CD4-positive, alpha-beta T cell treated with Interleukin-4 for 4 hours (primary cell): ENCODE measurements around the gene ZCCHC24.
"Not testable (repeated sequence)": the region's sequence is repeated elsewhere in the genome, so short reads cannot be mapped to it uniquely, and the experiment has no call there.

Experiments used
- DNase-seq: peaks from one replicate; pipeline ENCODE4 v3.0.0-alpha.2; 2020

Gene ZCCHC24

GRCh38 chr10:79471776-79472175 is 26.4 kb upstream of the ZCCHC24 start:
- no peak for DNase-seq

- DNase-seq, result no peak
These were observed 24.7 kb upstream of the ZCCHC24 start for GRCh38 chr10:79470096-79470495.

DNA sequence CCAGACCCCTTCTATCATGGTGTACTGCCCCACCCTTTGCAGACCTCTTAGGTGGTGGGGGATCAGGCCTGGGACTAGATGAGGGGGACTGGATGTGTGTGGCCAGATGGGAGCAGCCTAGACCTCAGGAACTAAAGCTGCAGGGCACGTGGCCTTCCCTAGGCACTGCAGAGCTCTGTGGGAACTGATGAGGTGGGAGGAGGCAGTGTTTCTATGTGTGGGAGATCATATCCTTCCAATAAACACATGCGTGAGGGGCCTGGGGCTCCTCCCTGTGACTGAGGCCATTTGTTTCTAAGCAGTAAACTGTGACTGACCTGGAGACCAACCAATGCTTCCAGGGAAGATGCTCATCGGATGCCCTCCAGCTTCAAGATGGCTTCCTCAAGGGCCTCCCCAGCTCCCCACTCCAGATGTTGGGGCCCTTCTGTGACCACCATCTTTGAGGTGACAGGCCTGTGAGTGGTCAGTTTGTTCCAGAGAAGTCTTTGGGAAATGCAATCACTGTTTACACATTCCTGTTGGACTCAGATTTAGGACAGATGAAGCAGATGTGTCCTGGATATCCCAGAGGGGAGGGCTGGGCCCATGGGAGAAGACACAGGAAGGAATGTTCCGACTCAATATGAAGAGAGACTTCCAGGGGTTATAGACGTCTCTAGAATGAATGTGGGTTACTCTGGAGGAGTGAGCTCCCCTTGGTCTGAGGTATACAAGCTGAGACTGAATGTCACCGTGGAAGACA is 23.6 kb upstream of the ZCCHC24 start:
- no peak for DNase-seq

DNA sequence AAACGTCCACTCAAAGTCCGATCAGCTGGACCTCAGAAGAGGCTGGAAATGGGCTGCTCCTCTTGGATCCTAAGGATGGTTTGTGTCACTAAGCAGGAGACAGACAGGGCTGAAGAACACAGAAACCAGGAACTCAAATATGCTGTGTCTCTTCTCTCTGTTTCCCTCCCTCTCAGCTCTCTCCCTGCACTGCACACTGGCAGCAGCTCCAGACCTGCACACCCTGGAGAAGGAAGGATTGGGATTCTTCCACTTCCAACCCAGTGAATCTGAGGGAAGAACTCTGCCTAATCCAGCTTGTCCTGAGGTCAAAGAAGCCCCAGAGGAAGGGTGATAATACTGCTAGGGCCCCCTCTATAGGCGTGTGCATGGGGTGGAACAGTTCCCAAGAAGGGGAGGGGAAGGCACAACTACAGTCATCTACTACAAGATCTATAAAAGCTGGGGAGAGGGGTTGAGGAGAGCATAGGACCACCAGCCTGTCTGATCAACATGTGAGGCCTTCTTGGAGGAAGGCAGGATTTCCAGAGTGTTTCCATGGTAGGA is 22.7 kb upstream of the ZCCHC24 start:
- DNase-seq, result no peak

DNA sequence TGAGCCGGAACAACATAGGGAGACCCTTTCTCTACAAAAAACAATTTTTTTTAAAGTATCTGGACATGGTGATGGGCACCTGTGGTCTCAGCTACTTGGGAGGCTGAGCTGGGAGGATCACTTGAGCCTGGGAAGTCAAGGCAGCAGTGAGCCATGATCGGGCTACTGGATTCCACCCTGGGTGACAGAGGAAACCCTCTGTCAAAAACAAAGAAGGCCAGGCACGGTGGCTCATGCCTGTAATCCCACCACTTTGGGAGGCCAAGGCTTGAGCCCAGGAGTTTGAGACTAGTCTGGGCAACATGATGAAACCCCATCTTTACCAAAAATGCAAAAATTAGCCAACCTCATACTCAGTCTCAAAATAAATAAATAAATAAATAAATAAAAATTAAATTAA is 19.9 kb upstream of the ZCCHC24 start:
- no peak for DNase-seq

GRCh38 chr10:79463578-79464496 is 18.4 kb upstream of the ZCCHC24 start:
- DNase-seq, result no peak

DNA sequence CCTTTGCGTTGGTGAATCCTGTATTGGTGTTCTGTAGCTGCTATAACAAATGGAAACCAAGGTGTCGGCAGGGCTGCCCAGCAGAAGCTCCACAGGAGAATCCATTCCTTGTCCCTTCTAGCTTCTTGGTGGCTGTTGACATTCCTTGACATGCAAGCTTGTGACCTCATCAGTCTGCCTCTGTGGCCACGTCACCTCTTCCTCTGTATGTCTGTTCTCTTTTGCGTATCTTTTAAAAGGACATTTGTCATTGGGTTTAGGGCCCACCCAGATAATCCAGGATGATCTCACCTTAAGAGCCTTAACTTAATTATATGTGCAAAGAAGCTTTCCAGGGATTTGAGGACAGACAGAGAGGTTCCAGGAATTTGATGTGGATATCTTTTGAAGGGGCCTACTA is 15.3 kb upstream of the ZCCHC24 start:
- DNase-seq, result no peak

DNA sequence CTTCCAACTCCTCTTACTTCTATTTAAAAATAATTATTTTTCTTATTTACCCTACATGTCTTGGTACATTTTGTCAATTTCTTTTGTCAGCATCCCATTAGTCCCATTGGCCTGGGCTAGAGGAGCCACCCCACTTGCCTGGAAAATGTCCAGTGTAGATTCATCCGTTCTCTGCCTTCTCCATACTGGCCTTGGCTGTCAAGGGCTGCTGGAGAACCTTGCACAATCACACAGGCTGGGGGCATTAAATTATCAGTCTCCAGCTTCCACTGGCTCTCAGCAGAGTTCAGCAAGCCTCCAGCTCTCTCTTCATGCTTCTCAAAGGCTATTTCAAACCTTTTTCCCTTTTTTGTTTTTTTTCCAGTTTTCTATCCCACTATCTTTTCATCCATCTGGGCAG is 13.8 kb upstream of the ZCCHC24 start:
- no peak for DNase-seq

GRCh38 chr10:79458483-79458882 is 13.1 kb upstream of the ZCCHC24 start:
- DNase-seq, result no peak

- DNase-seq, result no peak
These were observed 11.9 kb upstream of the ZCCHC24 start for GRCh38 chr10:79457256-79457785.

- no peak for DNase-seq
These were observed 8.8 kb upstream of the ZCCHC24 start for GRCh38 chr10:79454259-79454658.

GRCh38 chr10:79453392-79453791 is 8.0 kb upstream of the ZCCHC24 start:
- no peak for DNase-seq

DNA sequence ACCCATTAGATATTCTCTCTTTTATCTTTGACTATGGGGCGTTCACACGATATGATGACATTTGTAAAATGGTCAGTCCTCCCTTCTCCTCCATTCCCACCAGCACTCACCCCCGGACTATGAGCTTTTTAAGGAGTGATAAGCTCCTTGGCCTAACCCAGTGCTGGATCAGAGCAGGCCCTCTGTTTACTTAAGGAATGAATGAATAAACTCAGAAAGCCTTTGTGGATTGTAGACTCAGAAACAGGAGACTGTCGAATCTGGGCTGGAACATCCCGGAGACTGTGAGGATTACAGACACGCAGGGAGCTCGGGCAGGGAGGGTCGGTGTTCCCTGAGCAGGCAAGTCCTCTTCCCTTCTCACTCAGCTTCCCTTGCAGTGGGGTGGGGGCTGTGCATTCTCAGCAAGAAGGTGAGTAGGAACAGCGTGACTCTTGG is 6.8 kb upstream of the ZCCHC24 start:
- no peak for DNase-seq

DNA sequence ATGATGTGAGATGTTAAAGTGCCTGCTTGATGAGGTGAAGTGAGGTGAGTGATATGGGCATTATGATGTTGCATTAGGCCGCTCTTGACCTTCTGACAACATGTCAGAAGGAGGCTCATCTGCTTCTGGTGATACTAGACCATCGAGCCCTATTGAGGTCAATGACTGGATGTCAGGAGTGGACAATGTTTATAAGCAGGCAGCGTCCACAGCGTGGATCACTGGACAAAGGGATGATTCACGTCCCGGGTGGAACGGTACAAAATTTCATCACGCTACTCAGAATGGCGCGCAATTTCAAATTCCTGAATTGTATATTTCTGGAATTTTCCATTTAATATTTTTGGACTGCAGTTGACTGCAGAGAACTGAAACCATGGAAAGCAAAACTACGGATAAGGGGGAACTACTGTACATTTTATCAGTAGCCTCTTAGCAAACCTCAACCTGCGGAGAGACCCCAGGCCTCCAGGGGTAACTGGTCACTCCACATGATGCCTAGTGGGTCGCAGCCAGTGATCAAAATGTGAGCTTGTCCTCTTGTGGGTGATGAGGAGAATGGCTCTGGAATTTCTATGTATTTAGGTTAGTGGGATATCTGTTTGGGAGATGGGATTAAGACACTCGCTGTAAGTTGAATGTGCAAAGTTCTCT is 5.7 kb upstream of the ZCCHC24 start:
- no peak for DNase-seq

DNA sequence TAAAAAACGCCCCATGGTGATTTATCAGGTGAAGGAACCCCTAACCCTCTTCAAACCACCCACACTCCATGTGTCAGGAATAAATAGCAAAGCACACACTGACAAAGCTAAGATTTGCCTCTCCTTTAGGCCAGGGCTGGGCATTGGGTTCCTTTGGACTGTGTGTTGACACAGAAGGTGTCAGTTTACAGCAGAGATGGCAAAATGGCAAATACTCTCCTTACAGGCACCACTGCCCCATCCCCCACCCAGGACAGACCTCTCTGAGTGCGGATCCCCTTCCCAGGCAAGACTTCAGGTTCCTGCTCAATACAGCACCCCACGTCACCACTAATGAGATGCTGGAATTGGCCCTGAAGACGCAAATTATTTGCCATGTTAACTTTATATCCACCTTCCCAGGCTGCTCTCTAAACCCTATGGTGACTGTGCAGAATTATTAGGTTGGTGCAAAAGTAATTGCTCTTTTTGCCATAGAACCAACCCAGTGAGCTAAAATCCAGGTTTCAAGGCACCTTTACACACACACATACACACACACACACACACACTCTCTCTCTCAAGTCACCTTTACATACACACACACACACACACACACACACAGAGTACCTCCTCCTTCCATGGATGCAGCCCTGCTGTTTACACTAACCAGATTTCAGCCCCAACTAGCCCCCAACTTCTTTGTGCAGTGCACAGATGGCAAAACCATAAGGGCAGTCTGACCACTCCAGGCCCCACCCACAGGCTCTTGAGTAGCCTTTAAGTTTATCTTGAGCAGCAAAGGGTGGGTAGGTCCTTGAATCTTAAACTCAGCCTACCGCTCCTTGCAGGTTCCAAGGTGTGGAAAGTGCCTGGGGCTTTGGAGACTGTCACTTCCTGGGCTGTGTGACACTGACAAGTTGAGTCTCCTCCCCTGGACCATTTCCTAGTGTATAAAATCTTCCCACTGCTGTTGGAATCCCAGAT is 4.0 kb upstream of the ZCCHC24 start:
- no peak for DNase-seq

DNA sequence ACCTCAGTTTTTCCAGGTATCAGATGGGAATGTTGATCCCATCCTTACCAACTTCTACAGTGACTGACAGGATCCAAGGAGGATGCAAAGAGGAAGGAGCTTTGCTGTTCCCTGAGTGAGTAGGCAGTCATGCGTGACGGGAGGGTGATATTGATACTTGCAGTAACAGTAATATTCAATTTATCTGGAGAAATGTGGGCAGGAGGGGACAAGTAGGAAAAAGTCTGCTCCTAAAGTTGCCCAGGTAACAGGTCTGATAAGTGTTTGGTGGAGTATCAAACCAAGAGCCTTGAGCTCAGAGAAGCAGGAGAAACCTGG is 3.3 kb upstream of the ZCCHC24 start:
- no peak for DNase-seq

GRCh38 chr10:79447911-79448731 is 2.7 kb upstream of the ZCCHC24 start:
- DNase-seq, result no peak

- not testable (repeated sequence) for DNase-seq
These were observed 1.8 kb upstream of the ZCCHC24 start for GRCh38 chr10:79447249-79447648.

DNA sequence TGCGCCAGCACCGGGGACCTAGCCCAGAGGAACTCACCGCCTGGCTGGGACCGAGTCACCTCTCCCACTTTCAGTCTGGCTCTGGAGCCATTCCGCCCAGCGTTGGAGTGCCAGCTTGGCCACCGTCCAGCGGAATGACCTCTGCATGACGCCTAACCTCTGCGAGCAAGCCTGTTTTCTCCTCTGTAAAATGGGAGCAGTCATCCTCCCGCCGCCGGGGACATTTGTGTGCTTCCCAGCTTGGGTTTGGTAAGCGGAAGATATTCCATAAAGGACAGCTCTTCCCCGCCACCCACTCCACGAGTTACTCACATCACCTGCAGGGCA is 1.3 kb upstream of the ZCCHC24 start:
- DNase-seq, result no peak

DNA sequence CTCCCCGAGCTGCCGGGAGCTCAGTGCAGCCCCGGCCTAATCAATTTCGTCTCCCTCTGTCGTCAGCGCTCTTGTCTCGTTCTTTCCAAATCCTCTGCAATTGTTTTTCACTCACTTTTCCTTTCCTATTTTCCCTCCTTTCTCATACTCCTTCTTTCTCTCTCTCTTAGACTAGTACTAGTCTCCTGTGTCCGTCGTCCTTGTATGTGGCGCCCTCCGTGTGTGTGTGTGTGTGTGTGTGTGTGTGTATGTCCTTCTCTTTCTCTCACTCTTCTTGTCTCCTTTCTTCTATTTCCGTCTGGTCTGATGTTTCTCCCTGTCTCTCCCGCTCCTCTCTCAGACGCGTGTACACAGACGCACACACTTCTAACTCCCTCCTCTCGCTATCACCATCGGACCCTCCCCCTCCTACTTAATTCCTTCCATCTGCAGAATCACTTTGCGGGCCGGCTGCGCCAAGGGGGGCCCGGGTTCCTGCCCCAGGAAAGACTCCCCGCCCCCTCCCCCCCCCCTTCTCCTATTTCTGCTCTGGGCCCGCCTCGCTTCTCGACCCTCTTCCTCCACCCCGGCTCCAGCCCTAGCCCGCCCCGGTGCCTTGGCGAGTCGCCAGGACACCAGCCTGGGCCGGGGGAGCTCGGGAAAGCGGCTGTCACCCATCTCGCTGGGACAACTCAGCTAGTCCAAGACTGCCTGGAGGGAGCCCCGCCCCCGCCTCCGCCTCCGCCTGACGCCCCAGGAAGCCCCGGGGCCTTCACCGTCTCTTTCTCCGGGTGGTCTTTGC is 743 bp upstream of the ZCCHC24 start:
- DNase-seq, result no peak
